AG04449 (cell line): ENCODE data around the gene CCNJL.

Source experiments
- CTCF ChIA-PET: fragments of 350-600 bp; formaldehyde crosslinking; extraction: SDS; loops from one replicate; lab custom pipeline; 2021; ENCODE audit warnings: antibody characterized with exemption; lab: Yijun Ruan, JAX
- POLR2A ChIA-PET: fragments of 400-600, 350-600 bp; formaldehyde crosslinking; extraction: SDS; loops from one replicate; lab custom pipeline; 2020; ENCODE audit warnings: antibody characterized with exemption, inconsistent platforms; lab: Yijun Ruan, JAX
- DNase-seq: peaks from one replicate; pipeline ENCODE4 v3.0.0-alpha.2; 2010; ENCODE audit warnings: low read depth, low spot score
- H3K4me3 ChIP-seq: 2 replicates; pipeline ENCODE4 v1.5.1; 2011; ENCODE audit warnings: low read depth, mild to moderate bottlenecking, control low read depth, low read length
- TF ChIP-seq, protein P1 (sequence below): IDR thresholded peaks from one replicate; pipeline ENCODE4 v1.5.1; 2011; ENCODE audit warnings: mild to moderate bottlenecking, moderate library complexity, low read length, control low read depth, inconsistent platforms; ENCODE audit not compliant: insufficient read depth; ENCODE audit errors: missing control alignments

CCNJL gene

DNA sequence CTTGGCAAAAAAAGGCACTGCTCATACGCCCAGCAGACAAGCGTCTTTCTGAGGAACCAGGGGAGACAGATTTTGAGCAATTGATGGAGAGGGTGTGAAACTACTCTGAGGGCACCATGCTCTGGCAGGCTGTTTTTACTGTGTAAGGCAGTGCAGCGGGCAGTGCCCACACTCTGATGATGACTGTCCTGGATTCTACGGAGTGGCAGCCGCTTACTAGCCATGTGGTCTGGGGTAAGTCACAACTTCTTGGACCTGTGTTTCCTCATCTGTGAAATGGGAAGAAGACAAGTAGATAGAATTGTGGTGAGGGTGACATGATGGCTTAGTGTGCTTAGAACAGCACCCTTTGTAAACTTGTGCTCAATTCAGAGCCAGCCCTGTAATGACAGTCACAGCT is 44.2 kb downstream of the CCNJL start:
- DNase-seq, result no peak
- TF ChIP-seq, protein P1, sequence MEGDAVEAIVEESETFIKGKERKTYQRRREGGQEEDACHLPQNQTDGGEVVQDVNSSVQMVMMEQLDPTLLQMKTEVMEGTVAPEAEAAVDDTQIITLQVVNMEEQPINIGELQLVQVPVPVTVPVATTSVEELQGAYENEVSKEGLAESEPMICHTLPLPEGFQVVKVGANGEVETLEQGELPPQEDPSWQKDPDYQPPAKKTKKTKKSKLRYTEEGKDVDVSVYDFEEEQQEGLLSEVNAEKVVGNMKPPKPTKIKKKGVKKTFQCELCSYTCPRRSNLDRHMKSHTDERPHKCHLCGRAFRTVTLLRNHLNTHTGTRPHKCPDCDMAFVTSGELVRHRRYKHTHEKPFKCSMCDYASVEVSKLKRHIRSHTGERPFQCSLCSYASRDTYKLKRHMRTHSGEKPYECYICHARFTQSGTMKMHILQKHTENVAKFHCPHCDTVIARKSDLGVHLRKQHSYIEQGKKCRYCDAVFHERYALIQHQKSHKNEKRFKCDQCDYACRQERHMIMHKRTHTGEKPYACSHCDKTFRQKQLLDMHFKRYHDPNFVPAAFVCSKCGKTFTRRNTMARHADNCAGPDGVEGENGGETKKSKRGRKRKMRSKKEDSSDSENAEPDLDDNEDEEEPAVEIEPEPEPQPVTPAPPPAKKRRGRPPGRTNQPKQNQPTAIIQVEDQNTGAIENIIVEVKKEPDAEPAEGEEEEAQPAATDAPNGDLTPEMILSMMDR, result no peak
- CTCF ChIA-PET, result no interaction called here
- H3K4me3 ChIP-seq, result no peak overlapping the region
- POLR2A ChIA-PET, result no interaction called here

DNA sequence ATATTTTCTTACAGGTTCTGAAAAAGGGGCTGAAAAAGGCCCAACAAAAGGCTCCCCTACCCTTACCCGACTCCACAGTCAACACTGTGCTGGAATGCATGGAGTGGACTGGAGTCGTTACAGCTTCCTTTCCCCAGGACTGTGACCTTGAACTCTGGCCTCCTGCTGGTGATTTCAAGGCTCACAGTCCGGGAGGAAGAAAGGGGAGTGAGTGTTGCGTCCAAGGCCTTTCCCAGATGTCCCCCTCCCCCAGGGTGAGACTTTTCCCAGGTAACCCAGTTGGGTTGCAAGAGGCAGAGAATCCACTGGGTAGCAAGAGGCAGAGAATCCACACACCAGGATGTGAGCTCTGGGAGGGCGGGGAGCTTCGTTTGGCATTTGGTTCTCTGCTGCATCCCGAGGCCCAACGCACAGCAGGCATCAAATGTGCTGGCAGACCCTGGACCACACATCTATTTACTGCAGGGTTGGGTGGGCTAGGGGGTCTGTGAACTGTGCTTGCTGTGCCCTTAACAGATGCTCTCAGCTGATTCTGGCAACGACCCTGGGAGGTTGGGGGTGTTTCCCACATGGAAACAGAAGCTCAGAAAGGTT is 45.5 kb downstream of the CCNJL start:
- TF ChIP-seq, protein P1, result no peak
- no peak overlapping the region for H3K4me3 ChIP-seq
- POLR2A ChIA-PET, result no interaction called here
- CTCF ChIA-PET, result interaction anchor here (0.7 to 1.3 kb wide), 4 partner anchors 10 to 245 kb away, joined by 3 read pairs; partner anchors contain the start of gene CCNJL
- DNase-seq, result no peak

DNA sequence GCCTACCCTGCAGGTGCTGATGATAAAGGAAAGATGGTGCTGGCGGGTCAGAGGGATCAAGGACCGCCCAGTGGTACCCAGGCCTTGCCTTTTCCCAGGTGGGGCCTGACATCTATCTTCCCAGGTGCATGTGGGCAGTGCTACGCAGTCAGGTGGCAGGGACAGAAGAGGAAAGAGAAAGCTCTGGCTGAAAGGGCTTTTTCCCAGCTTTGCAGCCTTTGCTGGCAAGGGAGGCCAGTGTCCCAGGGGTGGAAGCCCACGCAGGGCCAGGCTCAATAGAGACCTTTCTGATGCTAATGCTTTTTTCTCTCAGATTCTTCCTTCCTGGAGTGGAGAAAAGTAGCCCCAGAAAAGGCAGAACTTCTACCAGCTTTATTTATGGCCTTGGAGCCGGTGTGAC is 46.3 kb downstream of the CCNJL start:
- no peak overlapping the region for H3K4me3 ChIP-seq
- CTCF ChIA-PET, result interaction anchor here (1.0 to 1.3 kb wide), 4 partner anchors 9 to 47 kb away, joined by 3 read pairs; partner anchors contain the start of gene CCNJL
- TF ChIP-seq, protein P1, result no peak
- DNase-seq, result no peak
- POLR2A ChIA-PET, result no interaction called here

DNA sequence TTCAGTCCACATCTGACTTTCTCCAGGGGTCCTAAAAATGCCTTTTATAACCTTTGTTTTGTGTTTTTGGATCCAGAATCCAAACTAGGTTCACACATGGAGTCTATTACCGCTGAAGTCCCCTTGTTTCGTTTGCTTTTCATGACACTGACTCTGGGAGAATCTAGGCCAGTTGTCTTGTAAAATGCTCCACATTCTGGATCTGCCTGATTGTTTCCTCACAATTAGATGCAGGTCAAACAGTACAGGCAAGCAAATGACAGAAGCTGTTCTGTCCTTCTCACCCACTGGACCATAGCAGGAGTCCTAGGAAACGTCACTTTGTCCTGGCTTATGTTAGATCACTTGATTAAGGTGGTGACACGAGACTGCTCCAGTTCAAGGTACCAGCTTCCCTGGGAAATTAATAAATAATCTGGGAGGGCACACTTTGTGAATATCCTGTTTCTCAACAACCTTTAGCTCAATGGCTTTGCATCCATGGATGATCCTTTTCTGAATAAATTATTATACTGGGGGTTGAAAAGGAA is 49.0 kb downstream of the CCNJL start:
- POLR2A ChIA-PET, result no interaction called here
- CTCF ChIA-PET, result no interaction called here
- no peak overlapping the region for H3K4me3 ChIP-seq
- no peak for DNase-seq
- TF ChIP-seq, protein P1, result no peak

DNA sequence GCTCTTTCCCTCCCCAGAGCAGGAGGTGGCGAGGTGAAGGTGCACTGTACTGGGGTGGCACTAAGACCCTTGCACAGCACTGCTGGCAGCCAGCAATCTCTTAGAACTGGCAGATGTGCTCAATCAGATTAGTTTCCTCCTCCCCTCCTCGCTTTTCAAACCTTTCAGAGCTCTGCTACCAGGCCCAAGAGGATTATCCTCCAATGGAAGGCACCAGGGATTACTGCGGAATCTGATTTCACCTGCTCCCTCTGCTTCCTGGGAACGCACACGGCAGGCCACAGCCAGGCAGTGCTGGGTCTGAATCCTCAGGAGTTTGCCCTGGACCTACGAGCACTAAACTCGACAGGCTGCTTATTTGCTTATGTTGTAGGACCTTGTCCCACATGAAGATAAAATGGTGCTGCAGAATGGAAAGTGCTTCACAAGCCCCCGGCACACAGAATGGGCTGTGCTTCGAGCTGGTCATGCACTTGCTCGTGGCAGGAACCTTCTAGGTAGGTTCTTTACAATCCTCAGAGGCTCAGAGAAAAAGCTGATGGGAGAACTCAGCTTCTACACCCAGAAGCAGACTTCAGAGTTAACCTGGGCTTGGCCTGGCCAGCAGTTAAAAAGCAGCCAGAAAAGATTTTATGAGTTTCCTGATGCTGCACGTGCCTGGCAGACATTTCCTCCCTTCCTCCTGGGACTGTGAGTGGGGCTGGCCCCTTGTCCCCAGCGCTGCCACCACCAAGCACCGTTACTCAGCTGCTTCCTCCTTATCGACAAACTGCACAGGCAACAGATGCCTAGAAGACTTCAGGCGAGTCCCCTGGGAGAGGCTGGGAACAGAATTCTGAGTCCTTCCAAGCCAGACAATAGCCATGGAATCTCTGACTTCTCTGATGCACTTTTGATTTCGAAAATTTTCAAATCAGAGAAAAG is 50.0 kb downstream of the CCNJL start:
- POLR2A ChIA-PET, result no interaction called here
- H3K4me3 ChIP-seq, result no peak overlapping the region
- CTCF ChIA-PET, result no interaction called here

More for the DNA sequence above, 50.0 kb downstream of the CCNJL start:
- TF ChIP-seq, protein P1, result no peak
- no peak for DNase-seq
